ENCODE data around the gene STK11.

The STK11 gene

GRCh38 chr19:1231729-1232637, 26.4 kb downstream of the STK11 start:
- intact Hi-C loops (cut with DNase I; ENCODE audit: low total_unique reads), result no loop called here
- peak overlapping the region in 1 of 2 donors; percentile 43 for H3K27ac ChIP-seq

GRCh38 chr19:1232652-1233072, 27.1 kb downstream of the STK11 start:
- intact Hi-C loops (cut with DNase I; ENCODE audit: low total_unique reads), result no loop called here
- no peak for TF ChIP-seq CTCF (IDR thresholded peaks at IDR 0.05)
- no peaks in the 10 kb centered on the region for H3K9me3 ChIP-seq
- no peak for DNase-seq
- H3K36me3 ChIP-seq, result peaks cover 6 to 12% (median 7%) of the 10 kb centered on the region in 3 donors
- peaks cover 0 to 25% (median 17%) of the 10 kb centered on the region in 4 donors for H3K4me1 ChIP-seq
- H3K27ac ChIP-seq, result peak overlapping the region in 1 of 2 donors; percentile 43
- H3K4me3 ChIP-seq, result no peak overlapping the region
- H3K27me3 ChIP-seq, result peaks cover 0 to 11% of the 10 kb centered on the region in 2 donors

More at GRCh38 chr19:1231729-1232637, 26.4 kb downstream of the STK11 start:
- no peak for DNase-seq
- Histone ChIP-seq H3K27me3 (peaks cover 0 to 6% of the 10 kb centered on the region in 2 donors), H3K4me3 (no peak overlapping the region), H3K9me3 (no peaks in the 10 kb centered on the region), H3K36me3 (peaks cover 10 to 18% (median 14%) of the 10 kb centered on the region in 3 donors), H3K4me1 (peaks cover 0 to 19% (median 11%) of the 10 kb centered on the region in 4 donors)
- TF ChIP-seq CTCF (IDR thresholded peaks at IDR 0.05), result no peak

- Histone ChIP-seq H3K4me3 (no peak overlapping the region), H3K27ac (peak overlapping the region in 1 of 2 donors; percentile 43), H3K4me1 (peaks cover 0 to 29% (median 19%) of the 10 kb centered on the region in 4 donors), H3K27me3 (peaks cover 0 to 11% of the 10 kb centered on the region in 2 donors), H3K9me3 (no peaks in the 10 kb centered on the region), H3K36me3 (peaks cover under 1 to 6% (median 1%) of the 10 kb centered on the region in 3 donors)
- DNase-seq, result no peak
- intact Hi-C loops (cut with DNase I; ENCODE audit: low total_unique reads), result no loop called here
- TF ChIP-seq CTCF (IDR thresholded peaks at IDR 0.05), result no peak
Measured at GRCh38 chr19:1233115-1233667, 27.6 kb downstream of the STK11 start.

GRCh38 chr19:1234051-1234954, 28.7 kb downstream of the STK11 start:
- Histone ChIP-seq H3K27ac (no peak overlapping the region), H3K36me3 (no peaks in the 10 kb centered on the region), H3K9me3 (no peaks in the 10 kb centered on the region), H3K4me1 (peaks cover 0 to 34% (median 25%) of the 10 kb centered on the region in 4 donors), H3K27me3 (peaks cover 0 to 11% of the 10 kb centered on the region in 2 donors), H3K4me3 (no peak overlapping the region)
- no peak for DNase-seq
- no peak for TF ChIP-seq CTCF (IDR thresholded peaks at IDR 0.05)
- intact Hi-C loops (cut with DNase I; ENCODE audit: low total_unique reads), result no loop called here

- no peaks in the 10 kb centered on the region for H3K9me3 ChIP-seq
- DNase-seq, result no peak
- intact Hi-C loops (cut with DNase I; ENCODE audit: low total_unique reads), result loop anchor here (5.0 kb wide), 1 partner anchor 257 kb away; the partner anchor contains the start of genes PCSK4 and REEP6
- no peaks in the 10 kb centered on the region for H3K36me3 ChIP-seq
- H3K27ac ChIP-seq, result no peak overlapping the region
- peaks cover 0 to 11% of the 10 kb centered on the region in 2 donors for H3K27me3 ChIP-seq
- H3K4me1 ChIP-seq, result peaks cover 0 to 38% (median 28%) of the 10 kb centered on the region in 4 donors
- no peak for TF ChIP-seq CTCF (IDR thresholded peaks at IDR 0.05)
- H3K4me3 ChIP-seq, result no peak overlapping the region
Measured at GRCh38 chr19:1234955-1235380, 29.4 kb downstream of the STK11 start.
